ENCODE data around the gene HLA-DMA.

DNA sequence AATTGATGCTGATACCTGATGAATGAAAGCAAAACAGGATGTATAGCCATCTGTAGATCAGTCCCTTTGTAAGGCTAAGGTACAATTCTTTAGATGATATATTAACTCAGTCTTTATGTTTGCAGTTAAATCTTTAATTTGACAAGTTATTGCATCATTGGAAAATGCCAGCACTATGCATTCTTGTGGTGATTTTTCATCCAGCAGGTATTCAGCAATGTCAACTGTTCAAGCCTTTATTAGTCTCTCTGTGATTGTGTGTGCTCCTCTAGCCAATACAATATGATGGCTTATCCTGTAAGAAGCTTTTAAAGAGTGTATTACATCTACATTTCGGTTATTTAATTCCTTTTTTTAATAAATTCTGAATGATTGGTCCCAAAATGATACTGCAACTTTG lies 46.4 kb downstream of the HLA-DMA start:
- no peak for TF ChIP-seq POLR2A (IDR thresholded peaks at IDR 0.05)
- TF ChIP-seq, protein P1, sequence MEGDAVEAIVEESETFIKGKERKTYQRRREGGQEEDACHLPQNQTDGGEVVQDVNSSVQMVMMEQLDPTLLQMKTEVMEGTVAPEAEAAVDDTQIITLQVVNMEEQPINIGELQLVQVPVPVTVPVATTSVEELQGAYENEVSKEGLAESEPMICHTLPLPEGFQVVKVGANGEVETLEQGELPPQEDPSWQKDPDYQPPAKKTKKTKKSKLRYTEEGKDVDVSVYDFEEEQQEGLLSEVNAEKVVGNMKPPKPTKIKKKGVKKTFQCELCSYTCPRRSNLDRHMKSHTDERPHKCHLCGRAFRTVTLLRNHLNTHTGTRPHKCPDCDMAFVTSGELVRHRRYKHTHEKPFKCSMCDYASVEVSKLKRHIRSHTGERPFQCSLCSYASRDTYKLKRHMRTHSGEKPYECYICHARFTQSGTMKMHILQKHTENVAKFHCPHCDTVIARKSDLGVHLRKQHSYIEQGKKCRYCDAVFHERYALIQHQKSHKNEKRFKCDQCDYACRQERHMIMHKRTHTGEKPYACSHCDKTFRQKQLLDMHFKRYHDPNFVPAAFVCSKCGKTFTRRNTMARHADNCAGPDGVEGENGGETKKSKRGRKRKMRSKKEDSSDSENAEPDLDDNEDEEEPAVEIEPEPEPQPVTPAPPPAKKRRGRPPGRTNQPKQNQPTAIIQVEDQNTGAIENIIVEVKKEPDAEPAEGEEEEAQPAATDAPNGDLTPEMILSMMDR (IDR thresholded peaks at IDR 0.05): no peak
